Nephron (organoid): Measurements from ENCODE around the gene PRUNE2.

ENCODE experiments used
- H3K27ac Mint-ChIP-seq, 3 experiments: 2 replicates each; pipeline ENCODE4 v1.8.0; 2020; ENCODE audit warnings: mixed read lengths in 3 of 3, mild to moderate bottlenecking in 2 of 3, moderate library complexity in 1 of 3
- H3K27me3 Mint-ChIP-seq: 2 replicates; pipeline ENCODE4 v1.8.0; 2021; ENCODE audit warnings: low read depth, mild to moderate bottlenecking, moderate library complexity, mixed read lengths
- H3K36me3 Mint-ChIP-seq: 2 replicates; pipeline ENCODE4 v1.8.0; 2020; ENCODE audit warnings: low read depth, mixed read lengths
- H3K4me1 Mint-ChIP-seq: 2 replicates; pipeline ENCODE4 v1.8.0; 2020; ENCODE audit warnings: mixed read lengths
- H3K4me3 Mint-ChIP-seq, 3 experiments: 2 replicates each; pipeline ENCODE4 v1.8.0; 2020; ENCODE audit warnings: mild to moderate bottlenecking in 3 of 3, mixed read lengths in 3 of 3, moderate library complexity in 2 of 3
- H3K9me3 Mint-ChIP-seq: 2 replicates; pipeline ENCODE4 v1.8.0; 2020; ENCODE audit warnings: mixed read lengths
- CTCF ChIP-seq, 3 experiments: fragments of 200-600 bp; sonication (generic); IDR thresholded peaks; one replicate each; pipeline ENCODE4 v1.5.0; 2021; ENCODE audit warnings: antibody characterized with exemption in 3 of 3; ENCODE audit not compliant: unreplicated experiment in 3 of 3

The PRUNE2 gene

GRCh38 chr9:76917299-76917698 lies 11.4 kb upstream of the PRUNE2 start:
- Mint-ChIP-seq H3K9me3 (no peaks in the 10 kb centered on the region), H3K27ac (no peak overlapping the region), H3K27me3 (peaks cover 53% of the 10 kb centered on the region), H3K36me3 (no peaks in the 10 kb centered on the region), H3K4me1 (no peaks in the 10 kb centered on the region), H3K4me3 (no peak overlapping the region)
- TF ChIP-seq CTCF (IDR thresholded peaks at IDR 0.05; ENCODE audit: unreplicated experiment in 3 of 3): no peak

- TF ChIP-seq CTCF (IDR thresholded peaks at IDR 0.05; ENCODE audit: unreplicated experiment in 3 of 3): no peak
- Mint-ChIP-seq H3K36me3 (no peaks in the 10 kb centered on the region), H3K27me3 (peaks cover 53% of the 10 kb centered on the region), H3K9me3 (no peaks in the 10 kb centered on the region), H3K4me3 (no peak overlapping the region), H3K27ac (no peak overlapping the region), H3K4me1 (no peaks in the 10 kb centered on the region)
Measured at GRCh38 chr9:76916231-76916630, 10.3 kb upstream of the PRUNE2 start.

GRCh38 chr9:76913467-76913866 lies 7.6 kb upstream of the PRUNE2 start:
- Mint-ChIP-seq H3K36me3 (no peaks in the 10 kb centered on the region), H3K4me1 (no peaks in the 10 kb centered on the region), H3K9me3 (no peaks in the 10 kb centered on the region), H3K27ac (no peak overlapping the region), H3K27me3 (peaks cover 58% of the 10 kb centered on the region), H3K4me3 (no peak overlapping the region)
- no peak for TF ChIP-seq CTCF (IDR thresholded peaks at IDR 0.05; ENCODE audit: unreplicated experiment in 3 of 3)

GRCh38 chr9:76912636-76913275 lies 6.8 kb upstream of the PRUNE2 start:
- Mint-ChIP-seq H3K27ac (no peak overlapping the region), H3K4me1 (no peaks in the 10 kb centered on the region), H3K27me3 (peaks cover 61% of the 10 kb centered on the region), H3K4me3 (no peak overlapping the region), H3K9me3 (no peaks in the 10 kb centered on the region), H3K36me3 (no peaks in the 10 kb centered on the region)
- TF ChIP-seq CTCF (IDR thresholded peaks at IDR 0.05; ENCODE audit: unreplicated experiment in 3 of 3): no peak

GRCh38 chr9:76911971-76912370 lies 6.1 kb upstream of the PRUNE2 start:
- Mint-ChIP-seq H3K9me3 (no peaks in the 10 kb centered on the region), H3K27ac (no peak overlapping the region), H3K27me3 (peaks cover 68% of the 10 kb centered on the region), H3K4me1 (no peaks in the 10 kb centered on the region), H3K36me3 (no peaks in the 10 kb centered on the region), H3K4me3 (no peak overlapping the region)
- no peak for TF ChIP-seq CTCF (IDR thresholded peaks at IDR 0.05; ENCODE audit: unreplicated experiment in 3 of 3)

- TF ChIP-seq CTCF (IDR thresholded peaks at IDR 0.05; ENCODE audit: unreplicated experiment in 3 of 3): no peak
- no peaks in the 10 kb centered on the region for H3K36me3 Mint-ChIP-seq
- H3K9me3 Mint-ChIP-seq: no peaks in the 10 kb centered on the region
- peaks cover 6% of the 10 kb centered on the region for H3K4me1 Mint-ChIP-seq
- H3K27me3 Mint-ChIP-seq: peaks cover 68% of the 10 kb centered on the region
- no peak overlapping the region for H3K27ac Mint-ChIP-seq
- no peak overlapping the region for H3K4me3 Mint-ChIP-seq
Measured at GRCh38 chr9:76910861-76911260, 4.9 kb upstream of the PRUNE2 start.
